Right renal pelvis (tissue), 4 donors: Measurements from ENCODE around the gene CCDC50. TPM values are rescaled to one million over a fixed set of nuclear protein-coding genes. Genes with fewer than 3 reads are reported as not detected.

Experiments
- DNase-seq, 4 donors: peaks; one replicate each; pipeline ENCODE4 v3.0.0-alpha.2; 2013; ENCODE audit warnings: low read depth in 4 of 4, low spot score in 3 of 4, missing footprints in 1 of 4
- polyA plus RNA-seq, 4 donors: library from polyadenylated mRNA; unstranded; fragments of 120-200 nt; gene quantifications; one replicate each; pipeline ENCODE4 v1.2.1, GENCODE V29; 2013; ENCODE audit not compliant: insufficient read length in 4 of 4

CCDC50 gene, protein sequence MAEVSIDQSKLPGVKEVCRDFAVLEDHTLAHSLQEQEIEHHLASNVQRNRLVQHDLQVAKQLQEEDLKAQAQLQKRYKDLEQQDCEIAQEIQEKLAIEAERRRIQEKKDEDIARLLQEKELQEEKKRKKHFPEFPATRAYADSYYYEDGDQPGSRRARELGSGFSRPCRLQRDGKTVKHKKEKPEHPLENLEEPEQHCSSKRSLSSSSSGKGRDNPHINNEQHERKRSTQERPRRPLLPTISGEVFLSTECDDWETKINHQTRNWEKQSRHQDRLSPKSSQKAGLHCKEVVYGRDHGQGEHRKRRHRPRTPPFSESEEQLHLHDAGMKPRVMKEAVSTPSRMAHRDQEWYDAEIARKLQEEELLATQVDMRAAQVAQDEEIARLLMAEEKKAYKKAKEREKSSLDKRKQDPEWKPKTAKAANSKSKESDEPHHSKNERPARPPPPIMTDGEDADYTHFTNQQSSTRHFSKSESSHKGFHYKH
- 10 to 100 TPM; 64.3 to 70.8 (median 68.6) TPM for polyA plus RNA-seq

DNA sequence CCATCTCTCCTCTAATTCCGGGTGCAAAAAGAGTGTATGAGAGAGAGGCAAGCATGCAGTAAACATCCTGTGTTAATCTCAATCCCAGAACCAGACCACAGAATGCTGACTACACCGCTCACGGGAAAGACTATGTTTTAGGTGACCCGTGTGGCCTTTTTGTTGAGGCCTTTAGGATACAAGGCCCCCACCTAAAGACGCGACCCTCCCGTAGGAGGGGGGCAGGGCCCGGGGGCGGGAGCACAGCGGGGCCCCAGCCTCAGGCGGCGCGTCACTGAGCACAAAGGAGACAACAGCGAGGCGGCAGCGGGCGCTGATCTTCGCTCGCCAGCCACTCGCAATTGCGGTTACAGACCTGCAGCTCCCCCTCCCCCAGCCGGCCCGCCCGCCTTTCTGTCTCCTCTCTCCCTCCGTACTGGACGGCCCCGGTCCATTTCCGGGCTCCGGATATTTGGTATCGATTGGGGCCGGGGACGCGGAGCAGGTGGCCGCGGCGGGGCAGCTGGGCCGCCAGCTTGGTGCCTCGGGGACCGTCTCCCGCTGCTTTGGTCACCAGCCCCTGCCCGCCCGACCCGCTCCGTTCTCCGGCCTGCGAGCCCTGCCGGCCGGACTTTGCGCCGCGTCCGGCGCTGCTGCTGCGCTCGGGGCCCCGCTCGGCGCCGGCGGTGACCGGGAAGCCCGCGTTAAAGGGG lies at the start of gene CCDC50:
Gene CCDC50, plus strand, starts transcription at position 433 of the 692 bp plus-strand sequence. CDS start 281 bp downstream, outside the sequence.
- peak in 3 of 4 donors; percentile 54 to 65 (median 62) for DNase-seq

DNA sequence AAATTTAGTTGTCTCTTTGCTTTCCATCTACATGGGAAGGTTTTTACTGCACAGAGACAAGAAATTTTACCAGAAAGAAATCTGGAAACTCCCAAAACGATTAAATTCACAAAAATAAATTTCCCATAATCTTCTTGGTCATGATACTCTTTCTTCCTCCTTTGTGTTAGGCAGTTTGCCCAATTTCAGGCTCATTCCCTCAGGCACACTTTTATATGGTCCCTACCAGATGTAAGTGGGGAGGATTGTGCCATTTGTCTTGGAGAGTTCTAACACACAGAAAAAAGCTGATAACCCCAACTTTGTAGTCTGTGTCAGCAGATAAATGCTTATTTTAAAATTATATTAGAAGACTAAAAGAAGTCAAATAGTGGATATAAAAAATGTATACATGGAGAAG lies 49.1 kb upstream of the CCDC50 start:
- DNase-seq, result no peak

DNA sequence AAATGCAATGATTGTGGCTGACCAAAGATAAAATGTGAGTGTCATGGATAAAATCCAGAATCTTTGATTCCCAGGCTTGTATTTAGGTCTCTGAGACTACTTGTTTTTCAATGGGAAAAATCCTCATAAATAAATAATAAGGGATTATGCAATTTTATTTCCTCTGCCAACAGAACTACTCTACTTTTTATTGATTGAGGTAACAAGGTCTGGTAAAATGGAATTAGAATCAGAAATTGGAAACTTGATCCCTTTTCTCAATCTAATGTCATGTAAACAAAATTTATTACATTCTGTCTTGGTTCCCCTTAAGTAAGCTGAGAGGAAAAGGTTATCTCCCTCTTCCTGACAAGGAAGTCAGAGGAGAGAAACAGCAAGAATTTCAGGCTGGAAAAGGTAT lies 48.3 kb upstream of the CCDC50 start:
- no peak for DNase-seq

DNA sequence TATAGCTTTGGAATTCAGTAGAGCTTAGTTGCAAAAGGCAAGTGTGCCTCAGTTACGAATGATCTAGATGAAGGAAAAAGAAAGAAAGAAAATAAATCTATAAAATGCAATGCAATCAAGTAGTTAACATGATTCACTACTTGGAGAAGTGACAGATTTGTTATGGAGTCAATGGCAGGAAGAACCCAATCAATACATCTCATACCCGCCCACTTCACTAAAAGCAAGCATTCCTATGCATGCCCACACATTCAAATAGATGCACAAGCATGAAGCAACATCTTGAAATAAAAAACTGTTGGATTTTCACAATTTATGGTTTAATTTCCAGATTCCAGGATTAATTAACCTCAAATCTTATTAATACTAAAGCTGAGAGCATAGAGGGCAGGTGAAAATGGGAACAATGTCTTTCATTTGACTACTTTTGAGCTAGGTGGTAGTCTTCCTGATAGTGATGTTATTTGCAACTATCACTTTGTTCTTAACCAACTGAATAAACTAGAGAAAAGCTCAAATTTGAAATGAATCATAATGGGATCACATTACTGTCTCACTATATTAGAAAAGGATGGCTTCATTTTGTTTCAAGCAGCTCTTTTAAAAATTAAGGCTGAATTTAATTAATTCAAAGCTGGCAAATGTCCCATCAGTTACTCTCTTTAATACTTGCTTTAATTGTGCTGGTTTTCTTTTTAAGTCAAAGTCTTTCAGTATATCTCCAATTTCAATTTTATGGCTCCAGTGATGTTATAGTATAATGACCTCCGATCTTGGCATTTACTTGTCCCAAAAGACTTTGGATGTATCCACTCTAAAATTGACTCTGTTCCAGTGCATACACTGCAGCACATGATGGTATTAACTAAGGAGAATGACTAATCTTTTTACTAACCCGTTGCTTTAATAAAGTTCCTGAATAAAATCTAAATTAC lies 46.7 kb upstream of the CCDC50 start:
- no peak for DNase-seq

DNA sequence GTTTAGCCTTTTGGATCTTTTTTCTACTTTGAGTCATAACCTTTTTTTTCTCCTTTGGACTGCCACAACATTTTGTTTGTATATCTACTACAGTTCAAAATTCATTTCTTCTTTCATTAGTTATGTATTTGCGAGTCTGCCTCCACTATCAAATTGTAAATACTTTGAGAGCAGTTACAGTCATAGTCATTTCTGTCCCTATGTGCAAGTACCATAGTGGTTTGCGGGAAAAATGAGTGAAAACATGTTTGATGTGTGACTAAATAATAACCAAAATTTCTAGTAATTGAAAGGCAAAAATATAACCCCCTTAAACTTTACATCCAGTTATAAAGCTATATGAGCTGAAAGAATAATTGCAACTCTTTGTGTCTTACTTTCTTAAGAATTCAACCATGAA lies 45.8 kb upstream of the CCDC50 start:
- DNase-seq, result no peak

DNA sequence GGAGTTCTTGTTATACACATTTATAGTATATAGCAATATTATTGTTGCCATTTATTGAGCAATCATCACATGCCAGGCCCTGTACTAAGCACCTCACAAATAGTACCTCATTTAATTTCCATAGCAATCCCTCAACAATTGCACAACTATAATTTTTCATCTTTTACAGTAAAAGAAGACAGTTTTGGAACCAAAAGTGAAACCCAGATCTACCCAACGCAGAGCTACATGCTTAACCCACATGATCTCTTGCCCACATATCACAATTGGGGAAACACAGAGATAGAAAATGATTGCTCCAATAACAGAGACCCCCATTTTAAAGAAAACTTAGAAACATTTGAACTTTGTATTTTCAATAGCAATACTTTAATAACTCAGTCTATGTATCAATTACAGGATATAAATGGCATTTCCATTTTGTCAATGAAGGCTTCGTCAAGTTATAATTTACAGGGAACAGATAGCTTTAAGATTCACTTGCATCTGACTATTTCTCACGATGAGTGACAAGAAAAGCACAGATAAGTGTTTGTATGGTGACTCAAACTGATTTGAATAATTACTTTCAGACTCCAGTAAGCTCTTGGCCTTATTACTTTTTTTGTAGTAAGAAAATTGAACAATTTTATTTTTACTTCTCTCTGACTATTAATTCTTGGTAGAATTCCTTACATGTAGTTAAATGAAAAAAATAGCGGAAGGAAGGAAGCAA lies 38.7 kb upstream of the CCDC50 start:
- DNase-seq, result no peak

DNA sequence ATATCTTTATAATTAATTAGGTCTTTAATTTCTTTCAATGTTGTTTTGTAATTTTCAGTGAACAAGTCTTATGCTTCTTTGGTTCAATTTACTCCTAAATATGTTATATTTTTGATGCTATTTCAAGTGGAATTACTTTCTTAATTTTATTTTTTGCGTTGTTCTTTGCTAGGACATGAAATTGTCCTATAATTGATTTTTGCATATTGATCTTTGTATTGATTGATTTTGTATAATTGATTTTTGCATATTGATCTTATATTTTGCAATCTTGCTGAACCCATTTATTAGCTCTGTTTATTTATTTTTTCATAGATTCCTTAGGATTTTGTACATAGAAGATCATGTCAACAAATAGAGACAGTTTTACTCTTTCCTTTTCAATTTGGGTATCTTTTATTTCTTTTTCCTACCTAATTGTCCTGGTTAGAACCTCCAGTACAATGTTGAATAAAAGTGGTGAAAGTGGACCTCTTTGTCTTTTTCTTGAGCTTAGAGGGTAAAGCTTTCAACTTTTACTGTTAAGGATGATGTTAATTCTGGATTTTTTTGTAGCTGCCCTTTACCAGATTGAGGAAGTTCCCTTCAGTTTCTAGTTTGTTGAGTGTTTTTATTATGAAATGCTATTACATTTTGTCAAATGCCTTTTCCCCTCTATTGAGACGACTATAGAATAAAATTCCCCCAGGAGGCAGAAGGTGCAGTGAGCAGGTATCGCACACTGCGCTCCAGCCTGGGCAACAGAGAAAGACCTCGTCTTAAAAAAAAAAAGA lies 36.8 kb upstream of the CCDC50 start:
- DNase-seq, result no peak

DNA sequence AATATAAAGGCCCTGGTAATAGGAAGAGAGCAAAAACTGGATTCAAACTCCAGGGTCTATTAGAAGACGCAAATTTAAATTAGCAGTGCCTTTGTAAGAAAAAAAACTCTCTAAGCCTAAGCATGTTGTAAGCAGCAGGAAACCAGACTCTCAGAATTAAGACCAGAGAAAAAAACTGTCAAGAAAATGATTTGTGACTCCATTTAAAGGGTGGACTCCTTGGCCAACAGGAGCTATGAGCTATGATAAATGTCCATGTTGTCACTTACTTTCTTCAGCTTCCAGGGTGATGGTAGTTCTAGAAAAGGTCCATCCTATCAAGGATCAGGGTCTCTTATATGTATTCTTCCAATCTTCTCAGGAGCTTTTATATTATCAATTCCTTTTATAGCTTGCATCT lies 34.9 kb upstream of the CCDC50 start:
- DNase-seq, result no peak

DNA sequence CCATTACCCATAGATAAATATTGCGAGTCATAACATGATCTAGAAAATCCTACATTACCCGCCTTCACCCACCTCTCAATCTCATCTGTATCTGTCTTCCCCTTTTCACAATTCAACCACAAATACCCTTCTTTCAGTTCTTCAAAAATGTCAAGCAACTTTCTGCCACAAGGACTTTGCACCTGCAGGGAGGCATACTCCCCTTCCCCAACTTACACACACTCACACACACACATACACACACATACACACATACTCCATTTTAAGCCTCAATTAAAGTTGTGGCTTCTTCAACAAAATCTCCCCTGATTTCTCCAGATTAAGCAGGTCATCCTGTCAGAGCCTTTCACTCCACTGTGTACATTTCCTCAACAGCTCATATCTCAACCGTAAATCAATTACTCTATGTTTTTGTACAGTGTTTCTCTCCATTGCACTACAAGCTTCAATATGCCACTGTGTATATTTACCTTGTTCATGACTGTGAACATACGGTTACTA lies 33.1 kb upstream of the CCDC50 start:
- DNase-seq, result no peak

DNA sequence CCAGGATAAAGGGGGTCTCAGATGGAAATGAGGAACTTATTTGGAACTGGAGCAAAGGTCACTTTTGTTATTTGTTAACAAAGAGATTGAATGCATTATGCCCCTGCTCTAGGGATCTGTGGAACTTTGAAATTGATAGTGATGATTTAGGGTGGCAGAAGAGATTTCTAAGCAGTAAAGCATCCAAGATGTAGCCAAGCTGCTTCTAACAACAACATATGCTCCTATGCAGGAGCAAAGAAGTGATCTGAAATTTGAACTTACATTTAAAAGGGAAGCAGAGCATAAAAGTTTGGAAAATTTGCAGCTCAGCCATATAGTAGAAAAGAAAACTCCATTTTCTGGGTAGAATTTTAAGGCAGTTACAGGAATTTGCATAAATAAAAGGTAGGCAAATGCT lies 30.3 kb upstream of the CCDC50 start:
- no peak for DNase-seq

DNA sequence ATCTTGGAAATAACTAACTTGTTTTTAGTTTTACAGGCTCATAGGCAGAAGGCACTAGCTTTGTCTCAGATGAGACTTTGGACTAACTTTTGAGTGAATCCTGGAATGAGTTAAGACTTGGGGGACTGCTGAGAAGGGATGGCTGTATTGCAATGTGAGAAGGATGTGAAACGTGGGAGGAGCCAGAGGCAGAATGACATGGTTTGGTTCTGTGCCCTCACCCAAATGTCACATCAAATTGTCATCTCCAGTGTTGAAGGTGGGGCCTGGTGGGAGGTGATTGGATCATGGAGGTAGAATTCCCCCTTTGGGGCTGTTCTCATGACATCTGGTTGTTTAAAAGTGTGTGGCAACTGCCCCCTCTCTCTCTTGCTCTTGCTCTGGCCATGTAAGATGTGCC lies 28.8 kb upstream of the CCDC50 start:
- no peak for DNase-seq

DNA sequence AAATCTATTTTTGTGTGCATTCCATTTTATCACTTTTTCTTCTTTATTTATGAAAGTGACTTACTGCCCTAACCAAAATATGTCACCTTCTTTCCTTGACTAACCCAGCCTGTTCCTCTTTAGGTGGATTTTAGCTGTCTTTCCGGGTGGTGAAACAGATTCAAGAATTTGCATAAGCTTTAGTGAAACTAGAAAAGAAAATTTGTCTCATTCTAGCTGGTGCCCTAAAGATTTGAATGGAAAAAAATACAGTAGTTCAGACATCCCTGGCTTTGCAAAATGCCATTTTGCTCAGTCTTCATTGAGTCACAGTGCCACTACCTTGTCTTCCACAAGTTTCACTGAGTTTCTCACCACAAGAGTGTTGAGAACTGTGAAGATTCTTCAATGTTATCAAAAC lies 28.2 kb upstream of the CCDC50 start:
- DNase-seq, result no peak

DNA sequence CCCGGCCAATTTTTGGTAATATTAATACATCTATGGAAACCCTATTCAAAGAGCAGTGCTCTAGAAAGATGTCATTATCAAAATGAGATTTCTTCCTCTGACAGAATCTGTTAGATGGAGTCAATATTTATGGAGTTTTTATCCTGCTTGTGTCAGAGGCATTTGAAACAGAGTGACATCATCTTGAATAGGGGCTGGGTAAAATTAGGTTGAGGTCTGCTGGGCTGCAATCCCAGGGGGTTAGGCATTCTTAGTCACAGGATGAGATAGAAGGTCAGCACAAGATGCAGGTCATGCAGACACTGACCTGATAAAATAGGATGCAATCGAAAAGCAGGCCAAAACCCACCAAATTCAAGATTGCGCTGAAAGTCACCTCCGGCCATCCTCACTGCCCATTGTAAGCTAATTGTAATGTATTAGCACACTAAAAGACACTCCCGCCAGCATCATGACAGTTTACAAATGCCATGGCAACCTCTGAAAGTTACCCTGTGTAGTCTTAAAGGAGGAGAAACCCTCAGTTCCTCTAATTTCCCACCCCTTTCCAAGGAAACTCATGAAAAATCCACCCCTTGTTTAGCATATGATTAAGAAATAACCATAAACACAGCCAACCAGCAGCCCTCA lies 27.3 kb upstream of the CCDC50 start:
- no peak for DNase-seq

DNA sequence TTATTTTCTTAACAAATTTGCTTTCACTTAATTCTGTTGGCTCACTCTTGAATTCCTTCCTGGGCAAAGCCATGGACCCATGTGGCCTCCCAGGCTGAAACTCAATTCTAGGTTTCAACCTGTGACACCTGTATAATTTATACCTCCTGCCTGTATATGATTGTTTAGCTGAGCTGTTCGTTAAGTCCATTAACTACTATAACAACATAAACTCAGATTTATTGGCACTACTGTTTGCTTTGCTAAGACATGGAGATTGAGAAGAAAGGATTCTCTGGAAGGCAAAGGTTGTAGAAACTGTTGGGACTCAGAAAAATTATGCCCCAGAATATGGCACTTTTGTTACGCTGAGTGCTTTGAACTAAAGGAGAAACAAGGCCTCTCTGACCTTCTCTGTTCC lies 26.7 kb upstream of the CCDC50 start:
- DNase-seq, result no peak

DNA sequence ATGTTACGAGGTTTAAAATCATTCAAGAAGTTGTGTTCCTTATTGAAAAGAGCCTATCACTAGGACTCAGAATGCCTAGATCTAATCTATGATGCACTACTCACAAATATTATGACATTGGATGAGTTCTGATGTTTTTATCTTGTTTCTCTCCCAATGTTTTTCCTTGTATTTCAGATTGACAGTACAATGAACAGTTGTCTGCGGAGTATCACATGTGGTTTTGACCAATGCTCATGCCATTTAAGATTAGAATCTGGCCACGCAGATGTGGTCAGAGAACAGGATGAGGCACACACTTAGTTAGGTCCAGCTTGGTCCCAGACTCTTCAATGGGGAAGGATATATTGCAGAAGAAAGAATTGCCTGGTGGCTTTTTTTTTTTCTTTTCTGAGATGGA lies 25.6 kb upstream of the CCDC50 start:
- DNase-seq, result no peak

DNA sequence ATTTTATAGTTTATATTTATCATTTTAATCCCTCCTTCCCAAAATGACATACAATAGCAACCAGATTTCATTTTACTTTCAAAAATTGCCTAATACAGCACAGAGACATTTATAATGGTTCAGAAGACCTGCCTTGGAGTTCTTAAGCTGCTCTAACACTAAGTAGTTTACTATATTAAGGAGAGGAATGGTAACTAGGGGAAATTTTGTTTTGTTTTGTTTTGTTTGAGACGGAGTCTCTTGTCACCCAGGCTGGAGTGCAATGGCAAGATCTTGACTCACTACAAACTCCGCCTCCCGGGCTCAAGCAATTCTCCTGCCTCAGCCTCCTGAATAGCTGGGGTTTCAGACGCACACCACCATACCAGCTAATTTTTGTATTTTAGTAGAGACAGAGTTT lies 22.8 kb upstream of the CCDC50 start:
- DNase-seq, result no peak

DNA sequence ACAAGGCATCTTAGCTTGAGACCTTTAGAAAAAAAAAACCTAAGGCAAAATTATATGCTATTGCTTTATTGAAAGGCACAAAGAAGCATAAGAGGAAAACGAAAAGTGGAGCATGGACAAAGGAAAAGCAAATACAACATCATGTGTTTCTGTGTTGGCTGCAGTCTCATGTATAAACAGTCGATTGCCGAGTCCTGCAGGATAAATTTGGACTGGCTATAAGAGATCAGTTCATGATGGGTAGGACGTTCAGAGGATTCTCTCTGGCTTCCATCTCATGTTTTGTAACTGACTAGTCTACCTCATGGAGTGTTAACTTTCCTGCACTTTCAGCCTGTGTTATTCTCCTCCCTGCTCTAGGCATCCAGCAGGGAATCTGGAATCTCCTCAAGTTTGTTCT lies 21.9 kb upstream of the CCDC50 start:
- DNase-seq, result no peak

DNA sequence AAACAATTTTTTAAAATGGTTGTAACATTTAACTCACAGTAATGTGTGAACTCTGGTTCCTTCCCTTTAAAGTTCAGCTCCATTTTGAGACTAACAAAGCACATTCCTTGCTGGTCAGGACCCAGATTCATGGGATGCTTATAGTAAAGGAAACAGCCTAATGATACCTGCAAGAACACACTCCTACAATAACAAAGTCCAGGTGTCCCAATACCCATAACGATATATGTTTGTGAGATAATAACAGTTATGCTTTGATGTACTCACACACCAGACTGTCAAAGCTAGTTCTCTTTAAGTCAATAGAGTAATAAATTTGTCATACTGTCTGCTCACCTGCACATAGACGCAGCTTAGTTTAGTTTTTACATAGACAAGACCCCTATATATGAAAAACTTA lies 15.9 kb upstream of the CCDC50 start:
- DNase-seq, result no peak
